Fibroblast of skin of back (primary cell): ENCODE measurements around the gene PLEKHF1.
A peak's percentile ranks its signal among the peaks of the same experiment; 100 is the strongest.
"Not testable (repeated sequence)": the region's sequence is repeated elsewhere in the genome, so short reads cannot be mapped to it uniquely, and the experiment has no call there.

Experiments
- DNase-seq: peaks from one replicate; pipeline ENCODE4 v3.0.0-alpha.2; 2013

The PLEKHF1 gene

GRCh38 chr19:29702963-29703320 lies 37.7 kb downstream of the PLEKHF1 start:
- no peak for DNase-seq

GRCh38 chr19:29704562-29705558 lies 39.6 kb downstream of the PLEKHF1 start:
- no peak for DNase-seq

- no peak for DNase-seq
These were observed 40.4 kb downstream of the PLEKHF1 start for GRCh38 chr19:29705706-29706105.

DNA sequence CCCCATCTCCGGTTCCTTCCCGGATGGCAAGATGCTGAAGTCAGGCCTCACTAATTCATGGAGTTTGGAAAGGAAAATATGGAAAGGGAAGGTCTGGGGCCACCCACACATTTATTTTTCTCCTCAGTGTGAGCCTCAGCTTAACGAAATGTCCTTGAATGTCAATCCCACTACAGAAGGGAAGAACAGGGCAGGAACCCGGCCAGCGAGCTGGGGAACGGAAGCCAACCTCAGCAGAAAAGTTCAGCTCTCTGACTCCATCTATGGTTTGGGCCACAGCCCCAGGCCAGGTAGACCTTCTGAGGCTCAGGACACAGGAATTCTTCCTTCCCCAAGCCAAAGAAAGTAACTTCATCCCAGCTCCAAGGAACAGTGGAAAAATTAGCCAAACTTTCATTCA lies 41.4 kb downstream of the PLEKHF1 start:
- no peak for DNase-seq

DNA sequence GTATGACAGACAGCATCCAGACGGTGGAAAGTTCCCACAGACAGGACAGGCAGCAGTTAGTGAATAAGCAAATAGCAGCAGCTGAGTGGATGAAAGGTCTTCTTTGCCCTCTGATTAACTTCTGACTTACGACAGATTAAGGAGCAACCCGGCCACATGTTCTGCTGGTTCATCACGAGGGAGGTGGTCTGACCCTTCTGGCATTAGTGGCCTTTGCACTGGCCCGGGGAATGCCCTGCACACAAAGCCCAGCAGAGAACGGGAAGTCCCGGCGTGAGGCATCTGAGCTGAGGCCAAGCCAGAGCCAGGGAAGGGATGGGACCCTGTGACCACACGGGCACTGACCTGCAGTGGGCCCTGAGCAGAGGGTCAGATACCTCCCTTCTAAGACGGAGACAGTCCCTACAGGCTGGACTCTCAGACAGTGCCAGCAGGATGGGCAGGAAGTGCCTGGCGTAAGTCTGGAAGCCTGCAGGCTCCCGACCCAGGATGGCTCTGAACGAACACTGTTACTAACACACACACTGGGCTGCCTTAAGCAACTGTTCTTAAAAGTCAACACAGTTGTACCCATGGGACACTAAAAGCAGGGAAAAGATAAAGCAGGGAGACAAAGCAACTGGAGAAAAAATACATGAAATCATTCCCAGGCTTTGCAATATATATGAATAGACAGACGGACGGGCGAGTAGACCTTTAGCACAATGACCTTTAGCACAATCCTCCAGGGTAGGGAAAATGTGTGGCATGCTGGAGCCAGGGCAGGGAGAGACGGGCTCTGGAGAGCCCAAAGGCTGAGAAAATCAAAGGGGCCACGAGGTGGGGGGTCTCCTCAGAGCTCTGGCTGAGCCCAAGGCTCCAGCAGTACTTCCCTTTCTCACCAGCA lies 43.5 kb downstream of the PLEKHF1 start:
- no peak for DNase-seq

- not testable (repeated sequence) for DNase-seq
These were observed 44.2 kb downstream of the PLEKHF1 start for GRCh38 chr19:29709440-29709798.

- DNase-seq: no peak
These were observed 46.4 kb downstream of the PLEKHF1 start for GRCh38 chr19:29711584-29712132.

GRCh38 chr19:29712744-29713516 lies 47.7 kb downstream of the PLEKHF1 start:
- no peak for DNase-seq

GRCh38 chr19:29714371-29714952 lies 49.2 kb downstream of the PLEKHF1 start:
- no peak for DNase-seq

DNA sequence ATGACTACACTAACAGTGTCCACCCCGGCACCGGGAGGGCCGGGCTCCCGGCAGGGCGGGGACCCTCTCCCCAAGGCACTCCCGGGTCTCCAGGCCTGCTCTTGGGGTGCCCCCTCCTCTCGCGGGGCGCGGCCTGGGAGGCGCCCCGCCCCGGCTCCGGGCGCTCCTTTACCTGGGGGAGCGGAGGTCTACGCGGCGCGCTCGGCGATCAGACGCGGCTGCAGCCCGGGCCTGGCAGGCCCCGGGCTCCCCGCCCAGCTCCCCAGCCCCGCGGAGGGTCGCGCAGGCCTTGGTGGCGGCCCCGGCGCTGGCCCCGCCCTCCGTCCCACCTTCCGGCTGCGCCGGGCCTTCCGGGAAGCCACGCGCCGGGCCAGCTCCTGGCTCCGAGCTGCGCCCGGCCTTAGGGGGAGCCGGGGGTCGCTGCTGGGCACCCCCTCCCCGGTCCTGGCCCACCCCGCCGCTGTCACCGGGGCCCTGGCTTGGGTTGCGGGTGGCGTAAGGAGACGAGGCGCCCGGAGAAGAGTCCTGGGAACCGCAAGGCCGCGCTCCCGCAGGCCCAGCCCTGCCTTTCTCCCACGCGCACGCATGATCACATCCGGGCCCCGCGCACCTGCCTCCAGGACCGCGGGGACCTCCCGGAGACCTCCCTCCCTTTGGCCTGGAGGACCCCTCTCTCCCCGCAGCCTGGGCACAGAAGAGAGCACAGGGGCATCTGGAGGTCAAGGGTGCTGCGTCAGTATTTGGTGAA lies 49.9 kb downstream of the PLEKHF1 start, which contains the start of gene C19orf12:
TSS of gene C19orf12 (minus strand) at position 309 of the 748 bp plus-strand sequence. CDS start 6,848 bp downstream, outside the sequence.
- peak; percentile 56 for DNase-seq

GRCh38 chr19:29715701-29716581 lies 50.7 kb downstream of the PLEKHF1 start:
- no peak for DNase-seq

DNA sequence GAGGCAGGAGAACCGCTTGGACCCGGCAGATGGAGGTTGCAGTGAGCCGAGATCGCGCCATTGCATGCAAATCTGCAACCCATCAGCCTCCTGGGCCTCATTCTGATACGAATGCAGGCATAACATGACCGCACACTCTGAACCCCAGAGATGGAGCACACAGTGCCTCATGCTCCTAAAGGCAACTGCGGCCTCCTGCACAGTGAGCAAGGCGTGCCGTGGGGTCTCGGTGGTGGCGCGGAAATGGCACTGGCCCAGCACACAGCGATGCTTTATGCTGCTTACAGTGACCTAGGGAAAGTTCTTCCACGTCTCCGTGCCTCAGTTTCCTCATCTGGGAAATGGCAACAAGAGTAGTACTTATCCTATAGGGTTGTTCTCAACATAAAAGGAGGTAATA lies 51.8 kb downstream of the PLEKHF1 start:
- no peak for DNase-seq

GRCh38 chr19:29724102-29724641 lies 58.9 kb downstream of the PLEKHF1 start:
- DNase-seq: no peak

DNA sequence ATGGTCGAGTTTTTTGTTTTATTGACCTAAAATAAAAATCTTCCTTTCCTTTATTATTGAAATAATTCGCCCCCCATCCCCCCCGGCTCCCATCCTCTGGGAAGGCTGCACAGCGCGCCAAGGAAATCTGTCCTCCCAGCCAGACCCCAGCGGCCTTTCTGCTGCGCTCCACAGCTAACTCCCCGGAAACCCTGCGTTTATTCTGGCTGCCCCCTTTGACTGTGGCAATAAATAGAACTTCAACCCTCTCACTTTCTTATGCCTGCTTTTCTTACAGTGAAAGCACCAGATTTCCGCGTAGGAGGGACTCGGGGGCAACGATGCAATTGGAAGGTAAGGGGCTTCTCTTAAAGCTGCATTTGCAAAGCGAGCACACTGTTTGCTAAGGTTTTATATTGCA lies 59.5 kb downstream of the PLEKHF1 start:
- DNase-seq: no peak
